ENCODE measurements around the gene NUP155.
"Not testable (repeated sequence)": the region's sequence is repeated elsewhere in the genome, so short reads cannot be mapped to it uniquely, and the experiment has no call there.

Gene NUP155

DNA sequence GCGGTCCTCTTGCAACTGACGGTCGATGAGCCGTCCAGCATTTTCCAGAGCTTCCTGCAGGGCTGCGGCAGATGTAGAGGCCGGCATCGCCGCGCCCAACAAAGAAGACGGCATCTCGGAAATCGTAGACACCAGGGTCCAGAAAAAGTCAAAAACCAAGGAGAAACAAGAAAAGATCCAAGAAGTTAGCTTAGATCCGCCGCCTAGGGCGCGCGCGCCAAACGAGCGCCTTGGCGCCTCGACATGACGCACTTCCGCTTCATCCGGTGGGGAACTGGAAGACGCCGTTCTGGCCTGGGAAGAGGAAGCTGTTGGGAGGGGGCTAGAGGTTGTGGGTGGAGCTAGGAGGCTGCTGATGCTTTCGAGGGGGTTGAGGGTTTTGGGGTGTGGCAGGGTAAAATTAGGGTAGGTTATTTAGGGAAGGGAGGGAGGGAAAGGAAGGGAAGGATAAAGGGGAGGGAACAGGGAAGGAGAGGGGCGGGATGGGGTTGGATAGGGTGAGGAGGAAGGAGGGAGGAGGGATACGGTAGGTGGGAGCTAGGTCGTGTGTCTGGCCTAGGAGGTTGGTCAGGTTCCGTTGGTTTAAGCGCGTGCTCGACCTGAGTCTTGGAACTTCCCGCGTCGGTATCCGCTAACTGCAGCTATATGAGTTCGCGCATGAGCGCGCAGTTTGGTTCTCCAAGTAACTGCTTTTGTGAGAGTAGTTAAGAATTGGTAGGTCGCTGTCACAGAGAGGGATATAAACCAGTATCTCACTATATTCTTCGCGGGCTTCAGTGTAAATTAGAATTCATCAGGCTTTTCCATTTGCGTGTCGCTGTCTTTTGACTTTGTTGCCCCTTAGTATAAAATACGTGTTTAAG lies at the start of gene NUP155:
NUP155 (minus strand) TSS at position 243 of the 863 bp plus-strand sequence; CDS start at position 114, 129 bp downstream.
- DNase-seq (ENCODE audit: low read depth in 2 of 2): peak; percentile 66 to 75

DNA sequence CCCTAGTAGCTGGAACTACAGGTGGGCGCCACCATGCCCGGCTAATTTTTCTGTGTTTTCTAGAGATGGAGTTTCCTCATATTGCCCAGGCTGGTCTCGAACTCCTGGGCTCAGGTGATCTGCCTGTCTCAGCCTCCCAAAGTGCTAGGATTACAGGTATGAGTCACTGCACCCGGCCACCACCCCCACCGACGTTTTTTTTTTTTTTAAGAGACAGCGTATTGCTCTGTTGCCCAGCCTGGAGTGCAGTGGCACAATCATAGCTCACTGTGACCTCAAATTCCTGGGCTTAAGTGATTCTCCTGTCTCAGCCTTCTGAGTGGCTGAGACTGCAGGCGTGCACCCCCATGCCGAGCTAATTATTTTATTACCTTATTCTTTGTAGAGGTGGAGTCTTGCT lies 46.4 kb upstream of the NUP155 start:
- DNase-seq (ENCODE audit: low read depth in 2 of 2): no peak

DNA sequence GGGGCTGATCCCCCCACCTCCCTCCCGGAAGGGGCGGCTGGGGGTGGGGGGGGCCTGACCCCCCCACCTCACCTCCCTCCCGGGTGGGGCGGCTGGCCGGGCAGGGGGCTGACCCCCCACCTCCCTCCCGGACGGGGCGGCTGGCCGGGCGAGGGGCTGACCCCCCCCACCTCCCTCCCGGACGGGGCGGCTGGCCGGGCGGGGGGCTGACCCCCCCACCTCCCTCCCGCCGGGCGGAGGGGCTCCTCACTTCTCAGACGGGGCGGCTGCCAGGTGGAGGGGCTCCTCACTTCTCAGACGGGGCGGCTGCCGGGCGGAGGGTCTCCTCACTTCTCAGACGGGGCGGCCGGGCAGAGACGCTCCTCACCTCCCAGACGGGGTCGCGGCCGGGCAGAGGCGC lies 44.5 kb upstream of the NUP155 start:
- DNase-seq (ENCODE audit: low read depth in 2 of 2): not testable (repeated sequence)

DNA sequence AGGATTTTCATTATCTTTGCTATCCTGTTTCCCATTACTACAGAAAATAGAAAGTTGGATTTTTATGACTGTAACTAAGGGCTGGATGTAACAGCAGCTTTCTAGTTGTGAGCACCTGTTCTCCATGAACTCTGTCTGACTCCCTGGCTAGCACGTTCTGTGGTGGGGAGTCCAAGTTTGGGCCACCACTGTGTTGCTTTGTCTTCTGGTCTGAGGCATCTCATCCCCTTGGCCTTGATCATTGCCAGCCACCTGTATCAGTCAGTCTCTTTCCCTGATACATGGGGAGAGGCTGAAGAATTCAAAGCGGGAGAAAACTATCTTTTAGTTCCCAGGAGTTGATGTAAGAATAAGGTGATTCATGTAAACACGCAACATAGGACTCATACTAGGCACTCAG lies 41.6 kb upstream of the NUP155 start:
- no peak for DNase-seq (ENCODE audit: low read depth in 2 of 2)

DNA sequence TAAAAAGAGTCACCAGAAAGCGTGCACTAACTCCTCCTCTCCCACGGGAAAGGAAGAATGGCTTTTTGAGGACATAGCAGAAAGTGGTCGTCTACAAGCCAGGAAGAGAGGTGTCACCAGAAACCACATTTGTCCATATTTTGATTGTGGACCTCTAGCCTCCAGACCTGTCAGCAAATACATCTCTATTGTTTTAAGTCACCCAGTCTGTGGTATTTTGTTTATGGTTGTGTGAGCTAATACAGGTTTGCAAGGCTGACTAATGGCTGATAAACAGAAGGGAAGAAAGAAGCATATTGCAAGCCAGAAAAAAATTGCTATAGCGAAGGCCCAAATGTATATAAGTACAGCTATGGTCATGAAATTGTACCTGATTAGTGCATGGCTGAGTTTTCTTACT lies 29.6 kb upstream of the NUP155 start:
- DNase-seq (ENCODE audit: low read depth in 2 of 2): no peak

DNA sequence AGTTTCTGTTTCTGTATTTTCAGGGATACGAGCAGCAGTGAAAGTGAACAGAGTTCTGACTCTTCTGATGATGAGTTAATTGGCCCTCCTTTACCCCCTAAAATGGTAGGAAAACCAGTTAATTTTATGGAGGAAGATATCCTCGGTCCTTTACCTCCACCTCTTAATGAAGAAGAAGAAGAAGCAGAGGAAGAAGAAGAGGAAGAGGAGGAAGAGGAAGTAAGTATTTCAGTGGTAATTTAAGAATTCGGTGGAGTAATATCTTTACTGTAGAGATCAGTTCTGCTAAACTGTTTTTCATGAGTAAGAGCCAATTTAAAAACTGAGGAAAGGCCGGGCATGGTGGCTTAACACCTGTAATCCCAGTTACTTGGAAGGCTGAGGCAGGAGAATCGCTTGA lies 25.4 kb upstream of the NUP155 start:
- DNase-seq (ENCODE audit: low read depth in 2 of 2): no peak

DNA sequence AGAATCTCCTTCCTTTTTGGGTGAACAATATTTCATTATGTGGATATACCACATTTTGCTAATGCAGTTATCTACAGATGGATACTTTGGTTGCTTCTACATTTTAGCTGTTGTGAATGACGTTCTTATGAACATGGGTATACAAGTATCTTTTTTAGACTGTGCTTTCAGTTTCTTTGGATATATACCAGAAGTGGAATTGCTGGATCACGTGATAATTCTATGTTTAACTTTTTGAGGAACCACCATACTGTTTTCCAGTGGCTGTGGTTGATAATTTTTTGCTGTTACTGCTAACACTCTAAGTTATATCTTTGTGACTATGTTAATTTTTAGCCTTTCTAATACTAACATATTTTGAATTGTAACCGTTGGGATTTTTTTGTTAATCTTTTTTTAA lies 20.7 kb upstream of the NUP155 start:
- DNase-seq (ENCODE audit: low read depth in 2 of 2): no peak

DNA sequence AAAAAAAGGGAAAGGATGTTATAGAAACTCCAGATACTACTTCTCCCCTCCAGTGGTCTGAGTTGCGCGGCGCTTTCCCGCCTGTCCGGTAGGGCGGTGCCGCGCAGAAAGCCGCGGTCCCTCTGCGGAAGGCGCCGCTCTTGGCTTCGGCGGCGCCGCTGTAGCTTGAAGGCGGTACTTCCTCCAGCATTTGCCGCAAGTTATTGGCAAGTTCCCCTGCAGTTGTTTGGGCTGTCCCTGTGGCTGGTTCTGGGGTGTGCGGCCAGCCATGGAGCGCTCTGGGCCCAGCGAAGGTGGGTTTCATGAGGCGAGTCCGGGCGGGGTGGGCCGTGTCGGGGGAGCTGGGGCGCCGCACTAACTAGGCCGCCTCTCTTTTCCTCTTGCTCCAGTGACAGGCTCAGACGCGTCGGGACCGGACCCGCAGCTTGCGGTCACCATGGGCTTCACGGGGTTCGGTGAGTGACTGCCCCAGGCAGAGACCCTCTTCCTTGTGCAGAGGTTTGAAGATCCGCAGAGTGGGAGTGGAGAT lies 8.3 kb upstream of the NUP155 start, which contains the start of gene WDR70:
WDR70 (plus strand) TSS at position 219 of the 529 bp plus-strand sequence; CDS start at position 269, 50 bp downstream.
- peak; percentile 45 to 55 for DNase-seq (ENCODE audit: low read depth in 2 of 2)

DNA sequence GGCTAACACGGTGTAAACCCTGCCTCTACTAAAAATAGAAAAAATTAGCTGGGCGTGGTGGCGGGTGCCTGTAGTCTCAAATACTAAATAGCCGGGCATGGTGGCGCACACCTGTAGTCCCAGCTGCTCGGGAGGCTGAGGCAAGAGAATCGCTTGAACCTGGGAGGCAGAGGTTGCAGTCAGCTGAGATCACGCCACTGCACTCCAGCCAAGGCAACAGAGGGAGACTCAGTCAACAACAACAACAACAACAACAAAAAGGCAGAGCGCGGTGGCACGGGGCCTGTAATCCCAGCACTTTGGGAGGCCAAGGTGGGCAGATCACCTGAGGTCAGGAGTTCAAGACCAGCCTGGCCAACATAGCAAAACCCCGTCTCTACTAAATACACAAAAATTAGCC lies 7.2 kb upstream of the NUP155 start:
- not testable (repeated sequence) for DNase-seq (ENCODE audit: low read depth in 2 of 2)

DNA sequence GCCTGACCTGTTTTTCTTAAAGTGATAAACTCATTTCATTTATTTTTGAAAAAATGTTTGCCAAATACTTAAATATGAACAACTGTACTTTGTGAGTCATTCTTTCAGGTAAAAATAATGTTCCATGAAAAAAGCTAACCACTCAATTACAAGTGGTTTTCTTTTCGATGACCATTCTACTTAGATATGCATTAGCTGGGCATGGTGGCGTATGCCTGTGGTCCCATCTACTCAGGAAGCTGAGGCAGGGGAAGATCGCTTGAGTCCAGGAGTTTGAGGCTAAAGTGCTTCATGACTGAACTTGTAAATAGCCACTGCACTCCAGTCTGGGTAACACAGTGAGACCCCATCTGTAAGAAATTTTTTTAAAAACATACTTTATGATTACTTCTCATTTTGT lies 4.2 kb upstream of the NUP155 start:
- no peak for DNase-seq (ENCODE audit: low read depth in 2 of 2)

DNA sequence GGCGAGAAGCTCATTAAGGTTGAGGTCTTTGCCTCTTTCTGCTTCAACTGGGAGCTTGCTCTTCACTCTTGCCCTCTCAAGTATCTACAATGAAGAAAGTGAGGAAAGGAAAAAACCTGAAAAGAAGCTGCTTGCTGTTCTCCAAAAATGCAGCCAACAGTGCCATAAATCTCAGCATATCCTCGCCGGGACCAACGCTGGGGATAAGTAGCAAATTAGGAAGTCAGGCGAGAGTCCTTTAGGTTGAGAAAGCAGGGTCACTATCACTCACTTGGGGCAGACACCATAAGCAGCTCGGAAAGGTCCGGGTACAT lies 399 bp downstream of the NUP155 start:
- no peak for DNase-seq (ENCODE audit: low read depth in 2 of 2)

DNA sequence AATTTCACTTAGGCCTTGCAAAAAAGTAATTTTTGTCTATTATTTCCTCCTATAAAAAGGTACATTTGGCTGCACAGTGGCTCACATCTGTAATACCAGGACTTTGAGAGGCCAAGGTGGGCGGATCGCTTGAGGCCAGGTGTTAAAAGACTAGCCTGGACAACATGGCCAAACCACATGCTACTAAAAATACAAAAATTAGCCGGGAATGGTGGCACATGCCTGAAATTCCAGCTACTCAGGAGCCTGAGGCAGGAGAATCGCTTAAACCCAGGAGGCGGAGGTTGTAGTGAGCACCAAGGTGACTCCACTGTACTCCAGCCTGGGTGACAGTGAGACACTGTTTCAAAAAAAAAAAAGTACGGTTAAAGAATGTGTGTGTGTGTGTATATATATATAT lies 15.7 kb downstream of the NUP155 start:
- DNase-seq (ENCODE audit: low read depth in 2 of 2): no peak

DNA sequence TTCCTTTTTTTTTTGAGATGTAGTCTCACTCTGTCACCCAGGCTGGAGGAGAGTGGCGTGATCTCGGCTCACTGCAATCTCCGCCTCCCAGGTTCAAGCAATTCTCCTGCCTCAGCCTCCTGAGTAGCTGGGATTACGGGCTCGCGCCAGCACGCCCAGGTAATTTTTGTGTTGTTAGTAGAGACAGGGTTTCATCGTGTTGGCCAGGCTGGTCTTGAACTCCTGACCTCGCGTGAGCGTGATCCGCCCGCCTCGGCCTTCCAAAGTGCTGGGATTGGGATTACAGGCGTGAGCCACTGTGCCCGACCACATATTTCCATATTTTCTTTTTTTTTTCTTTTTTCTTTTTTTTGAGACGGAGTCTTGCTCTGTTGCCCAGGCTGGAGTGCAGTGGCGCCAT lies 28.2 kb downstream of the NUP155 start:
- not testable (repeated sequence) for DNase-seq (ENCODE audit: low read depth in 2 of 2)

DNA sequence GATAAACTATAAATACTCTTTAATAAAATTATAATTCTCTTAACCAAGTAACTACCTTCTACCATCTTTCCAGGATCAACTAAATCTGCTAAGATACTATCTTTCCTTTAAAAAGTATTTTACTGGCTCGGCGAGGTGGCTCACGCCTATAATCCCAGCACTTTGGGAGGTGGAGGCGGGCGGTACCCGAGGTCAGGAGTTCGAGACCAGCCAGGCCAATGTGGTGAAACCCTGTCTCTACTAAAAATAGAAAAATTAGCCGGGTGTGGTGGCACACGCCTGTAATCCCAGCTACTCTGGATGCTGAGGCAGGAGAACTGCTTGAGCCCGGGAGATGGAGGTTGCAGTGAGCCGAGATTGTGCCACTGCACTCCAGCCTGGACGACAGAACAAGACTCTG lies 36.2 kb downstream of the NUP155 start:
- not testable (repeated sequence) for DNase-seq (ENCODE audit: low read depth in 2 of 2)

DNA sequence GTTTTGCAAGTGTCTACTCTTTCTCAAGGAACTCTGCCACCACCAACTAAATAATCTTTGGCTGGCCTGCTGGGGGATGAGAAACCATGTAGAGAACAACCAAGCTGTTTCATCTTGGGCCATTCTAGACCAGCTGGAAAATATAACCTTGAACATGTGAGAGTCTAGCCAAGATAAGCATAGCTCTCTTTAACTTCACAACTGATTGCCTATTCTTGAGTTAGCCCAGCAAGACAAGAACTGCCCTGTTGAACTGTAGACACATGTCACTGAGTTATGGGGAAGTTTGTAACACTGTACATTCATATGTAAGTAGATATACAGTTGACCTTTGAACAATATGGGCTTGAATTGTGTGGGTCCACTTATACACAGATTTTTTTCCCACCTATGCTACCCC lies 44.4 kb downstream of the NUP155 start:
- no peak for DNase-seq (ENCODE audit: low read depth in 2 of 2)

DNA sequence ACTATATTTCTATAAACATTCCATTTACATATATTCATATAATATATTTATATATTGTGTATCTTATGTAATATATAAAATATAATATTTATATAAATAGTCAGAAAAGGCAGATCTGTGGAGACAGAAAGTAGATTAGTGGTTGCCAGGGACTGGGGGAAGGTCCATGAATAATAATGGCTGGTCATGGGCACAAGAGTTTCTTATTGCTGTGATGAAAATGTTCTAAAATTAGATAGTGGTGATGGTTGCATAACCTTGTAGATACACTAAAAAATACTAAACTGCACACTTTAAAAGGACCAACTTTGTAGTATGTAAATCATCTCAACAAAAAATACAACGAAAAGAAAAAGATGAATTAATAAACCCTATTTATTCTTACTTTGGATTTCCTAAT lies 47.3 kb downstream of the NUP155 start:
- DNase-seq (ENCODE audit: low read depth in 2 of 2): no peak

DNA sequence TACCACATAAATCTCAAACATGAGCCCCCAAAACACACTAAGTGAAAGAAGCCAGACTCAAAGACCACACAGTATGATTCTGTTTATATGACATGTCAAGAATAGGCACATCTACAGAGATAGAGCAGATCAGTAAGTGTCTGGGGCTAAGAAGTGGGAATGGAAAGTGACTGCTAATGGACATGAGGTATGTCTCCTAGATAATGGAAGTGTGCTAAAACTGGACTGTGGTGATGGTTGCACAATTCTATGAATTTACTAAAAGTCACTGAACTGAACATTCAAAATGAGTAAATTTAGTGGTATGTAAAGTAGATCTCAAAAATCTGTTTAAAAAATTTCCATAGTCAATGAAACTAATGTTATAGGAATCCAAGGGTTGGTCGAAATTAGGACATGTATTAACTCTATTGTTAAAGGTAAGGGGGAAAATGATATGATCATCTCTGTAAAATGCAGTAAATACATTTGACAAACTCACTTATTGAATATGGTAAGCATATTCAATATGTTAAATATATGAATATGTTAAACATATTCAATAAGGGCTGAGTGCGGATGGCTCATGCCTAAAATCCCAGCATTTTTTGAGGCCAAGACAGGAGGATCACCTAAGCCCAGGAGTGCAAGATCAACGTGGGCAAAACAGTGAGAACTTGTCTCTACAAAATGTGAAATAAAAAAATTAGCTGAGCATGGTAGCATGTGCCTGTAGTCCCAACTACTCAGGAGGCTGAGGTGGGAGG lies 51.7 kb downstream of the NUP155 start:
- no peak for DNase-seq (ENCODE audit: low read depth in 2 of 2)

DNA sequence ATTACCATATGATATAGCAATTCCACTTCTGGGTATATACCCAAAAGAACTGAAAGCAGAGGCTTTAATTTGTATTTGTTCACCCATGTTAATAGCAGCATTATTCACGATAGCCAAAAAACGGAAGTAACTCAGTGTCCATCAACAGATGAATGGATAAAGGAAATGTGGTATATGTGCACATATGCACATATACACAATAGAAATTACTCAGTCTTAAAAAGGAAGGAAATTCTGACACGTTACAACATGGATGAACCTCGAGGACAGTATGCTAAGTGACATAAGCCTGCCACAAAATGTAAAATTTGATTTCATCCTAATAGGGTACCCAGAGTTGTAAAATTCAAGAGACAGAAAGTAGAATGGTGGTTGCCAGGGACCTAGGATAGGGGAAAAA lies 54.9 kb downstream of the NUP155 start:
- DNase-seq (ENCODE audit: low read depth in 2 of 2): no peak

DNA sequence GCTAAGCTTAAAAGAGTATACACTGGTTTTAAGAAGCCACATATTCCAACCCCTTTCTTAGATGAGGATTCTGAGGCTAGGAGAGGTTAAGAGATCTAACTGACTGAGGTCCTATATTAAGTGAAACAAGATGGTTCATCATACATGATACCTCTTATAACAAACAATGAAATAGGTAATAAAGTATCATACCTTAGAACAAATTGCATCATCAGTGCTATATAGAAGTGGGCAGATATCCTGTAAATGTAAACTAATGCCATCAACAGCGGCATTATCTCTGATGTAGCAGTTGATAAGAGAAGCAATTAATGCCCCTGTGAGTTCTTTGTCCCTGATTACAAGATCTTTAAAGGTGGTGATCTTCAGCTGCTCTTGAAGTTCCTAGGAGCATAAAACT lies 60.5 kb downstream of the NUP155 start:
- DNase-seq (ENCODE audit: low read depth in 2 of 2): no peak

DNA sequence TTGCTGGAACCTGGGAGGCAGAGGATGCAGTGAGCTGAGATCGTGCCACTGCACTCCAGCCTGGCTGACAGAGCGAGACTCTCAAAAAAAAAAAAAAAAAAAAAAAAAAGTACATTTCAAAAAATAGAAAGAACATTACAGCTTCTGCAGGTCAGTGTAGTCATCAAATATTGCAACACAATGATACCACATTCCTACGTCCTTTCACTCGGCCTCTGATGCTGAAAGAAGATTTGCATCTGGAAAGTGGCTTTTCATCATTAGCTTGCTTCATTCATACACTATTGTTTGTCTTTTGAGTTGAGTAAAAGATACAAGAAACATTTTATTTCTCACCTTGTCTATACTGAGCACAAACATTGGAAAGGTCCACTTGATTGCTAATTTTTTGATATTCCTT lies 62.1 kb downstream of the NUP155 start:
- DNase-seq (ENCODE audit: low read depth in 2 of 2): no peak

DNA sequence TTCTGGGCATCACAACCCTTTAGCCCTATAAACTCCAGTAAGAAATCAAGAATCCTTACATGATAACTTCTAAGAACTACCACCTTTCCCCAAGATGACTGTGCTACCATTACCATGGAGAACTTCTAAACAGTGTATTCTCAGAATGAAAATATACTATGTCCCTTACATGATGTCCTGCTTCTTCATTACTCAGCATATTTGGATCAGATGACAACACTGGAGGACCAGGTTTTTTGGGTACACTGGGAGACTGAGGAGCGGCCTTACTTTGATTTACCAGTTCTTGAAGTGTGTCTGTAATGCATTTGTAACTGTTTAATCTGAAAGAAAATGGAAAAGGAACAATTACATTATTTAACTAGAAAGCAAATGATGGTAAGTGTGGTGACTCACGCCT lies 66.0 kb downstream of the NUP155 start:
- DNase-seq (ENCODE audit: low read depth in 2 of 2): no peak

DNA sequence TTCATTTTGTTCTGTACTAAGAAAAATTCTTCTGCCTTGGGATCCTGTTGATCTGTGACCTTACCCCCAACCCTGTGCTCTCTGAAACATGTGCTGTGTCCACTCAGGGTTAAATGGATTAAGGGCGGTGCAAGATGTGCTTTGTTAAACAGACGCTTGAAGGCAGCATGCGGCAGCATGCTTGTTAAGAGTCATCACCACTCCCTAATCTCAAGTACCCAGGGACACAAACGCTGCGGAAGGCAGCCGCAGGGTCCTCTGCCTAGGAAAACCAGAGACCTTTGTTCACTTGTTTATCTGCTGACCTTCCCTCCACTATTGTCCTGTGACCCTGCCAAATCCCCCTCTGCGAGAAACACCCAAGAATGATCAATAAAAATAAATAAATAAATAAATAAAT lies 74.6 kb downstream of the NUP155 start:
- DNase-seq (ENCODE audit: low read depth in 2 of 2): not testable (repeated sequence)

Data from stimulated activated CD4-positive, alpha-beta T cell treated with anti-CD3 and anti-CD28 coated beads, Interleukin-1b, Interleukin-23, amount 100 ng/mL, for 1 hour (primary cell).